Endodermal cell (in vitro differentiated cells): ENCODE results near the gene SMAD3. TPM values are rescaled to one million over a fixed set of nuclear protein-coding genes. Genes with fewer than 3 reads are reported as not detected.

Source experiments
- DNase-seq: peaks from one replicate; pipeline ENCODE4 v3.0.0-alpha.2; 2017
- H3K27ac ChIP-seq: 2 replicates; pipeline ENCODE4 v1.5.1; 2013; ENCODE audit warnings: mild to moderate bottlenecking, low read depth, low read length, moderate library complexity
- H3K27me3 ChIP-seq: 2 replicates; pipeline ENCODE4 v1.6.1; 2013; ENCODE audit warnings: mild to moderate bottlenecking, low read length, moderate library complexity; ENCODE audit not compliant: insufficient read depth, control insufficient read depth, poor library complexity, severe bottlenecking
- H3K36me3 ChIP-seq: 2 replicates; pipeline ENCODE4 v1.7.0; 2013; ENCODE audit warnings: mild to moderate bottlenecking, low read length, moderate library complexity; ENCODE audit not compliant: control insufficient read depth, insufficient read depth
- H3K4me1 ChIP-seq: one replicate; pipeline ENCODE4 v1.7.0; 2013; ENCODE audit warnings: low read length; ENCODE audit not compliant: control insufficient read depth, insufficient read depth
- H3K4me3 ChIP-seq: 2 replicates; pipeline ENCODE4 v1.5.1; 2013; ENCODE audit warnings: mild to moderate bottlenecking, low read length, moderate library complexity
- H3K9ac ChIP-seq: 2 replicates; pipeline ENCODE4 v1.6.1; 2013; ENCODE audit warnings: mild to moderate bottlenecking, low read length, moderate library complexity; ENCODE audit not compliant: poor library complexity, severe bottlenecking; ENCODE audit errors: extremely low read depth
- H3K9me3 ChIP-seq: 2 replicates; pipeline ENCODE4 v1.6.1; 2013; ENCODE audit warnings: mild to moderate bottlenecking, low read length, moderate library complexity; ENCODE audit not compliant: control insufficient read depth
- H3K27ac Mint-ChIP-seq: 2 replicates; pipeline ENCODE4 v1.8.0; 2020; ENCODE audit warnings: mixed read lengths
- H3K27me3 Mint-ChIP-seq: 2 replicates; pipeline ENCODE4 v1.8.0; 2021; ENCODE audit warnings: mild to moderate bottlenecking, mixed read lengths; ENCODE audit not compliant: insufficient read depth
- H3K36me3 Mint-ChIP-seq: 2 replicates; pipeline ENCODE4 v1.8.0; 2020; ENCODE audit warnings: low read depth, mixed read lengths
- H3K4me1 Mint-ChIP-seq: 2 replicates; pipeline ENCODE4 v1.8.0; 2020; ENCODE audit warnings: mixed read lengths
- H3K4me3 Mint-ChIP-seq: 2 replicates; pipeline ENCODE4 v1.8.0; 2020; ENCODE audit warnings: mild to moderate bottlenecking, moderate library complexity, mixed read lengths
- H3K9me3 Mint-ChIP-seq: 2 replicates; pipeline ENCODE4 v1.8.0; 2020; ENCODE audit warnings: mild to moderate bottlenecking, mixed read lengths
- WGBS, 2 experiments: methylation state at CpG; one replicate each; pipeline versions ENCODE4 v1.1.5 to v1.1.7; 2013; ENCODE audit warnings: missing lambda C conversion rate in 2 of 2, mixed read lengths in 1 of 2; ENCODE audit not compliant: insufficient coverage in 1 of 2, insufficient read length in 1 of 2; 5-methylcytosine and 5-hydroxymethylcytosine counted together
- total RNA-seq, 2 donors: library from RNA; stranded (reverse); fragmentation: NEBNext Ultra II Directional in 1 of 2; extraction: Animal tissue kit (Norgen Biotek cat#: 25700) in 1 of 2; gene quantifications; 2 replicates in 1 of 2; 3 replicates in 1 of 2; pipeline ENCODE4 v1.2.1, GENCODE V29; 2021
- TF ChIP-seq, protein P1 (sequence below): fragments of 200-600 bp; sonication (generic); conservative IDR thresholded peaks from 2 replicates; pipeline ENCODE4 v1.5.0; 2021; ENCODE audit warnings: antibody characterized with exemption, mild to moderate bottlenecking

Gene SMAD3
- total RNA-seq, 2 donors from 2014 or later: 7.8 to 9.6 TPM

DNA sequence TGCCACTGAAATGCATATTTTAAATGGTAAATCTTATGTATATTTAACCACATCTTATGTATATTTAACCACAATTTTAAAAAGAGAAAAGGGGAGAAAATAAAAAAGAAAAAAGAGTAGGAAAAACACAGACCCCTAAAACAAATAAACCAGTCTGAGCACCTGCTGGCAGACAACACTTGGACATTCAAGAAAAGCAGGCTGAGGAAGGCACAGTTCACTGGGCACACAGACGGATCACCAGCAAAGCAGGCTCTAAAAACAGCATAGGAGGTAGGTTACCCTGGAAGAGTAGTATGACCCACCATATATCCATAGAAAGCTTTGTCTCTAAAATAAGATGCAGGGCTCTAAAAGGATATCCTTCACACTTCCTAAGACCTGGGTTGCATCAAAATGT, 162.0 kb downstream of the SMAD3 start:
- Mint-ChIP-seq H3K9me3 (no peaks in the 10 kb centered on the region), H3K36me3 (peaks cover 46% of the 10 kb centered on the region)
- WGBS, 2 experiments: 95% methylated on average over 1 of the region's 1 CpG; no CpG with 5 or more reads in 1 of the 2 experiments

DNA sequence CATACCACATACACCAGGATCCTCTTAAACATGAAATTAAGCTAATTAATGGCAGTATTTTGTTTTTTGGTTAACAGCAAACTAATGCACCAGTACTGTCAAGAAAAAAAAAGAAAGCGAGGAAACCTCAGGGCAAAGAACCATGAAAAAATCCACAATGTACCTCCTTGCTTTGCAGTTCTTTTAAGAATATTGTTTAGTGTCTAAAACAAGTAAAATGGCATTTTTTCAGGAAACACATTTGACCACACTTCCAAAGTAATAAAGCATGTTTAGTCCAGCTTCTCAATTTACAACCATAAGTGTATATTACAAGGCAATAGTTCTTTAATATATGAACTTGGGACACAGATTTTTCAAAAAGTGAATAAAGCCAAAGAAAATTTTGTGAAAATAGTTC, 162.4 kb downstream of the SMAD3 start:
- WGBS, 2 experiments: 100% methylated on average over 1 of the region's 1 CpG
- no peak overlapping the region for H3K27ac Mint-ChIP-seq
- H3K36me3 ChIP-seq: peaks cover 68% of the 10 kb centered on the region

More for the DNA sequence above, 162.0 kb downstream of the SMAD3 start:
- Histone ChIP-seq H3K9me3 (no peaks in the 10 kb centered on the region), H3K4me1 (no peaks in the 10 kb centered on the region), H3K27me3 (no peaks in the 10 kb centered on the region), H3K4me3 (no peak overlapping the region), H3K27ac (no peak overlapping the region), H3K36me3 (peaks cover 64% of the 10 kb centered on the region), H3K9ac (no peak overlapping the region)
- no peaks in the 10 kb centered on the region for H3K27me3 Mint-ChIP-seq
- no peak for DNase-seq
- H3K4me3 Mint-ChIP-seq: no peak overlapping the region
- TF ChIP-seq, protein P1, sequence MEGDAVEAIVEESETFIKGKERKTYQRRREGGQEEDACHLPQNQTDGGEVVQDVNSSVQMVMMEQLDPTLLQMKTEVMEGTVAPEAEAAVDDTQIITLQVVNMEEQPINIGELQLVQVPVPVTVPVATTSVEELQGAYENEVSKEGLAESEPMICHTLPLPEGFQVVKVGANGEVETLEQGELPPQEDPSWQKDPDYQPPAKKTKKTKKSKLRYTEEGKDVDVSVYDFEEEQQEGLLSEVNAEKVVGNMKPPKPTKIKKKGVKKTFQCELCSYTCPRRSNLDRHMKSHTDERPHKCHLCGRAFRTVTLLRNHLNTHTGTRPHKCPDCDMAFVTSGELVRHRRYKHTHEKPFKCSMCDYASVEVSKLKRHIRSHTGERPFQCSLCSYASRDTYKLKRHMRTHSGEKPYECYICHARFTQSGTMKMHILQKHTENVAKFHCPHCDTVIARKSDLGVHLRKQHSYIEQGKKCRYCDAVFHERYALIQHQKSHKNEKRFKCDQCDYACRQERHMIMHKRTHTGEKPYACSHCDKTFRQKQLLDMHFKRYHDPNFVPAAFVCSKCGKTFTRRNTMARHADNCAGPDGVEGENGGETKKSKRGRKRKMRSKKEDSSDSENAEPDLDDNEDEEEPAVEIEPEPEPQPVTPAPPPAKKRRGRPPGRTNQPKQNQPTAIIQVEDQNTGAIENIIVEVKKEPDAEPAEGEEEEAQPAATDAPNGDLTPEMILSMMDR: no peak
- H3K4me1 Mint-ChIP-seq: peaks cover 6% of the 10 kb centered on the region
- no peak overlapping the region for H3K27ac Mint-ChIP-seq

DNA sequence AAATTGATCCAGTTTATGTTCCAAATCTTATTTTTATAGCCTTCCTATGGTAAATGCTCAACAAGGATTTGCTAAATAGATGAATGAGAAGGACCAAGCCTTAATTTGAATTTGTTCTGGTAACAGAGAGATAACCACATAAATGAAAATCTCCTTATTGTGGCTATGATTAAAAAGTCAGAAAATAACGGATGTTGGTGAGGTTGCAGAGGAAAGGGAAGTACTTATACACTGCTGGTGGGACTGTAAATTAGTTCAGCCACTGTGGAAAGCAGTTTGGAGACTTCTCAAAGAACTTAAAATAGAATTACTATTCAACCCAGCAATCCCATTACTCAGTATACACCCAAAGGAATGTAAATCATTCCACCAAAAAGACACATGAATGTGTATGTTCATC, 162.9 kb downstream of the SMAD3 start:
- TF ChIP-seq, protein P1: no peak
- no peak overlapping the region for H3K4me3 ChIP-seq
- Mint-ChIP-seq H3K36me3 (peaks cover 54% of the 10 kb centered on the region), H3K4me1 (peaks cover 6% of the 10 kb centered on the region), H3K27me3 (no peaks in the 10 kb centered on the region), H3K27ac (no peak overlapping the region), H3K9me3 (no peaks in the 10 kb centered on the region), H3K4me3 (no peak overlapping the region)
- no peak overlapping the region for H3K27ac ChIP-seq
- no peaks in the 10 kb centered on the region for H3K27me3 ChIP-seq
- peaks cover 72% of the 10 kb centered on the region for H3K36me3 ChIP-seq
- no peak for DNase-seq
- no peaks in the 10 kb centered on the region for H3K9me3 ChIP-seq
- 86 to 100% methylated on average over 1 of the region's 1 CpG for WGBS, 2 experiments
- H3K9ac ChIP-seq: no peak overlapping the region
- H3K4me1 ChIP-seq: no peaks in the 10 kb centered on the region

More for the DNA sequence above, 162.4 kb downstream of the SMAD3 start:
- Histone ChIP-seq H3K4me3 (no peak overlapping the region), H3K27me3 (no peaks in the 10 kb centered on the region), H3K27ac (no peak overlapping the region), H3K4me1 (no peaks in the 10 kb centered on the region), H3K9me3 (no peaks in the 10 kb centered on the region), H3K9ac (no peak overlapping the region)
- Mint-ChIP-seq H3K4me3 (no peak overlapping the region), H3K9me3 (no peaks in the 10 kb centered on the region), H3K36me3 (peaks cover 50% of the 10 kb centered on the region), H3K4me1 (peaks cover 6% of the 10 kb centered on the region), H3K27me3 (no peaks in the 10 kb centered on the region)
- no peak for DNase-seq
- TF ChIP-seq, protein P1: no peak
